Measurements from ENCODE around the gene EPHA3.

The EPHA3 gene

GRCh38 chr3:89326997-89327396, 219.6 kb downstream of the EPHA3 start:
- Histone ChIP-seq H3K9me2 (ENCODE audit: low read depth, low read length) (no peaks in the 10 kb centered on the region), H2AFZ (ENCODE audit: low read length) (no peak overlapping the region)

GRCh38 chr3:89332386-89332785, 225.0 kb downstream of the EPHA3 start:
- Histone ChIP-seq H3K4me1 (ENCODE audit: insufficient read depth, low read length, severe bottlenecking) (no peaks in the 10 kb centered on the region), H3K79me2 (ENCODE audit: insufficient read depth, low read length) (no peaks in the 10 kb centered on the region), H2AFZ (ENCODE audit: low read length) (no peak overlapping the region), H3F3A (ENCODE audit: insufficient read depth, low read length) (no peaks in the 10 kb centered on the region), H3K4me2 (ENCODE audit: low read length) (no peak overlapping the region), H3K9me2 (ENCODE audit: low read depth, low read length) (no peaks in the 10 kb centered on the region), H3K27me3 (ENCODE audit: insufficient read depth, low read length) (no peaks in the 10 kb centered on the region), H3K4me3 (ENCODE audit: low read depth, low read length, poor library complexity, severe bottlenecking) (no peak overlapping the region), H3K36me3 (ENCODE audit: insufficient read depth, low read length) (no peaks in the 10 kb centered on the region), H3K9me3 (ENCODE audit: low read length) (no peaks in the 10 kb centered on the region), H3K27ac (ENCODE audit: low read depth, low read length, poor library complexity, severe bottlenecking) (no peak overlapping the region), H3K9ac (ENCODE audit: low read length) (no peak overlapping the region), H4K20me1 (ENCODE audit: insufficient read depth, low read length) (no peaks in the 10 kb centered on the region)
- TF ChIP-seq CTCF (IDR thresholded peaks at IDR 0.05; ENCODE audit: low read length): no peak
- TF ChIP-seq EZH2 (IDR thresholded peaks at IDR 0.05; ENCODE audit: borderline replicate concordance, low read length): no peak

More at GRCh38 chr3:89326997-89327396, 219.6 kb downstream of the EPHA3 start:
- TF ChIP-seq EZH2 (IDR thresholded peaks at IDR 0.05; ENCODE audit: borderline replicate concordance, low read length): no peak
- no peak for TF ChIP-seq CTCF (IDR thresholded peaks at IDR 0.05; ENCODE audit: low read length)
- Histone ChIP-seq H3K9me3 (ENCODE audit: low read length) (no peaks in the 10 kb centered on the region), H3K27ac (ENCODE audit: low read depth, low read length, poor library complexity, severe bottlenecking) (no peak overlapping the region), H4K20me1 (ENCODE audit: insufficient read depth, low read length) (no peaks in the 10 kb centered on the region), H3K4me1 (ENCODE audit: insufficient read depth, low read length, severe bottlenecking) (no peaks in the 10 kb centered on the region), H3K36me3 (ENCODE audit: insufficient read depth, low read length) (no peaks in the 10 kb centered on the region), H3K9ac (ENCODE audit: low read length) (no peak overlapping the region), H3K4me2 (ENCODE audit: low read length) (no peak overlapping the region), H3K79me2 (ENCODE audit: insufficient read depth, low read length) (no peaks in the 10 kb centered on the region), H3F3A (ENCODE audit: insufficient read depth, low read length) (no peaks in the 10 kb centered on the region), H3K4me3 (ENCODE audit: low read depth, low read length, poor library complexity, severe bottlenecking) (no peak overlapping the region), H3K27me3 (ENCODE audit: insufficient read depth, low read length) (no peaks in the 10 kb centered on the region)

GRCh38 chr3:89332793-89333192, 225.4 kb downstream of the EPHA3 start:
- Histone ChIP-seq H3F3A (ENCODE audit: insufficient read depth, low read length) (no peaks in the 10 kb centered on the region), H3K9me3 (ENCODE audit: low read length) (no peaks in the 10 kb centered on the region), H3K4me1 (ENCODE audit: insufficient read depth, low read length, severe bottlenecking) (no peaks in the 10 kb centered on the region), H3K36me3 (ENCODE audit: insufficient read depth, low read length) (no peaks in the 10 kb centered on the region), H3K27ac (ENCODE audit: low read depth, low read length, poor library complexity, severe bottlenecking) (no peak overlapping the region), H2AFZ (ENCODE audit: low read length) (no peak overlapping the region), H3K79me2 (ENCODE audit: insufficient read depth, low read length) (no peaks in the 10 kb centered on the region), H3K9me2 (ENCODE audit: low read depth, low read length) (no peaks in the 10 kb centered on the region), H4K20me1 (ENCODE audit: insufficient read depth, low read length) (no peaks in the 10 kb centered on the region), H3K9ac (ENCODE audit: low read length) (no peak overlapping the region), H3K4me2 (ENCODE audit: low read length) (no peak overlapping the region), H3K4me3 (ENCODE audit: low read depth, low read length, poor library complexity, severe bottlenecking) (no peak overlapping the region), H3K27me3 (ENCODE audit: insufficient read depth, low read length) (no peaks in the 10 kb centered on the region)
- TF ChIP-seq CTCF (IDR thresholded peaks at IDR 0.05; ENCODE audit: low read length) (no peak), EZH2 (IDR thresholded peaks at IDR 0.05; ENCODE audit: borderline replicate concordance, low read length) (no peak)

All from OCI-LY1 (cell line).